LNCaP clone FGC (cell line): ENCODE results near the gene ZRANB1.

Source experiments
- DNase-seq: peaks from one replicate; pipeline ENCODE4 v3.0.0-alpha.2; 2011; ENCODE audit warnings: low read depth
- H3K4me3 ChIP-seq: 2 replicates; pipeline ENCODE4 v1.5.1; 2011; ENCODE audit warnings: mild to moderate bottlenecking, low read depth, low read length, control low read depth
- TF ChIP-seq, protein P1 (sequence below): IDR thresholded peaks from 2 replicates; pipeline ENCODE4 v1.5.1; 2012; ENCODE audit warnings: mild to moderate bottlenecking; ENCODE audit not compliant: control insufficient read depth, insufficient read depth; ENCODE audit errors: extremely low read depth

The ZRANB1 gene

DNA sequence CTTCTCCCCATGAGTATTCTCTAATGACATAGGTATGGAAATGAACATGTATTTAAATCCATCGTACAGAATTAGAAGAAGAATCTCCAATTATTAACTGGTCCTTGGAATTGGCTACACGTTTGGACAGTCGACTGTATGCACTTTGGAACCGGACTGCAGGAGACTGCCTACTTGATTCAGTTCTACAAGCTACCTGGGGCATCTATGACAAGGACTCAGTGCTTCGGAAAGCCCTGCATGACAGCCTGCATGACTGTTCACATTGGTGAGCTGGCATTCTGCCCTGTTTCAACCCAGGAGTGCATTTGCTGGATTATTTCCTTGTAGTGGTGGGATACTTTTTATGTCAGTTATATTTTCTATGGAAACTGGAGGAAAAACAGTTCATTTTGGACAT is 32.2 kb downstream of the ZRANB1 start:
- DNase-seq: no peak
- H3K4me3 ChIP-seq: no peak overlapping the region
- TF ChIP-seq, protein P1, sequence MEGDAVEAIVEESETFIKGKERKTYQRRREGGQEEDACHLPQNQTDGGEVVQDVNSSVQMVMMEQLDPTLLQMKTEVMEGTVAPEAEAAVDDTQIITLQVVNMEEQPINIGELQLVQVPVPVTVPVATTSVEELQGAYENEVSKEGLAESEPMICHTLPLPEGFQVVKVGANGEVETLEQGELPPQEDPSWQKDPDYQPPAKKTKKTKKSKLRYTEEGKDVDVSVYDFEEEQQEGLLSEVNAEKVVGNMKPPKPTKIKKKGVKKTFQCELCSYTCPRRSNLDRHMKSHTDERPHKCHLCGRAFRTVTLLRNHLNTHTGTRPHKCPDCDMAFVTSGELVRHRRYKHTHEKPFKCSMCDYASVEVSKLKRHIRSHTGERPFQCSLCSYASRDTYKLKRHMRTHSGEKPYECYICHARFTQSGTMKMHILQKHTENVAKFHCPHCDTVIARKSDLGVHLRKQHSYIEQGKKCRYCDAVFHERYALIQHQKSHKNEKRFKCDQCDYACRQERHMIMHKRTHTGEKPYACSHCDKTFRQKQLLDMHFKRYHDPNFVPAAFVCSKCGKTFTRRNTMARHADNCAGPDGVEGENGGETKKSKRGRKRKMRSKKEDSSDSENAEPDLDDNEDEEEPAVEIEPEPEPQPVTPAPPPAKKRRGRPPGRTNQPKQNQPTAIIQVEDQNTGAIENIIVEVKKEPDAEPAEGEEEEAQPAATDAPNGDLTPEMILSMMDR: no peak

DNA sequence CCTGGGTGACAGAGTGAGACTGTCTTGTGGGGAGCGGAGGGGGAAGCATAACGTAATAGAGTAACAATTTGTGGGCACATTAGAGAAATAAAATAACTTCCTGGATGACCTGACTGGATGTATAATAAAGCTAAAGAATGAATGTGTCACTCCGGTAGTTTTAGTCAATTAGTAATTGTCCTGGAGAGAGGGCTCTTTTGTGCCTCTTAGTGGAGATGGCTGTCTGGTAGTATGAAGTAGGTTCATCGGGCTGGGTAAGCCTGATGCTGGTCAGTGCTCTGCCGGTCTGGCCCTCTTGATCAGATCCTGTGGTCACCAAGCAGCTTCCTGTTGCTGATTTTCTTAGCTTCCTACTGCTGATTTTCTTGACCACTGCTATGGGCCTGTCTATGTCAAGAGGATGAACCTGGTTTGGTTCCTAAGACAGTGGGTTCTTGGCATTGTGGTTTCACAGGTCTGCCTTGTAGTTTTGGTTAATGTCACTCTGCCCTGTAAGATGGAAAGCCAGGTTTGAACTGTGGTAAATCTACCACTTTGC is 34.1 kb downstream of the ZRANB1 start:
- DNase-seq: no peak
- no peak overlapping the region for H3K4me3 ChIP-seq
- TF ChIP-seq, protein P1: no peak

DNA sequence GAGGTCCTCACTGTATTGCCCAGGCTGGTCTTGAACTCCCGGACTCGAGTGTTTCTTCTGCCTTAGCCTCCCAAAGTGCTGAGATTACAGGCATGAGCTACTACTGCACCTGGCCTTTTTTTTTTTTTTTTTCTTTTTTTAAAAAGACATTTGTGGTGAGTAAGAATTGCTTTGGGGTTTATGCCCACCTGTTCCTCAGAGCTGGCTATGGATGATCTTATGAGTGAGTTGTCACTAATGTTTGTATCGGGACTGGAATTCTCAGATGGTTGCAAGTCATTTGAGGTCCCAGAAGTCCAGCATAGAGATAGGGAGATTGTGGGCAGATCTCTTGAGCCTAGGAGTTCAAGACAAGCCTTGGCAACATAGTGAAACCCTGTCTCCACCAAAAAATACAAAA is 35.2 kb downstream of the ZRANB1 start:
- TF ChIP-seq, protein P1: no peak
- no peak for DNase-seq
- H3K4me3 ChIP-seq: no peak overlapping the region

DNA sequence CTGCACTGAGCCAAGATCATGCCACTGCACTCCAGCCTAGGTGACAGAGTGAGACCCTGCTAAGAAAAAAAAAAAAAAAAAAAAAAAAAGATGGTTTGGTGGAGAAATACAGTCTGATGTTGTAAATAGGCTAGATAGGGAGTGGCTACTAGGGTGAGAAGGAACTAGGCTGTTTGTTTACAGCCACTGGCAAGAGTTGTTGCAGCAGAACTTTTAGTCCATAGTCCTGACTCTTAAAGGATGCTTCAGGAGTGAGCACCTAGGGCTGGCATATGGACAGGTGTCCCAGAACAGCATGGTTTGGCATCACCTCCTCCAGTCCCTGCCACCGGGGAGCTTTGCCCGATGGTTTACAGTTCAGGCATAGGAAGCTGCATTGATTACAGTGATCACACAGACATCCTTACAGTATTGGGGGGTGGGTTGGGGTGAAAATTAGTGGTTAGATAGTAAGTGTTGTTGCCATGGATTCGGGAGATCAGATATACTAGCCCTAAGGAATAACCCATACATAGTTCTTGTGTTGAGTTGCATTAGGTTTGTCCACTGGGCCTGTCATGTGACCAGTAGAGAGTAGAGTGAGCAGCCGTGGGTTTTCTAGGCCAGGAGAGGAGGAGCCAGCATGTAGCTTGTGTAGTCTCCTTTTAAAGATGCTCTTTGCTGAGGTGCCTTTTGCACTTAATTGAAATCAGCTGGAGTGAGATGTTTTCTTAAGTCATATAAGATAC is 35.9 kb downstream of the ZRANB1 start:
- no peak overlapping the region for H3K4me3 ChIP-seq
- no peak for DNase-seq
- TF ChIP-seq, protein P1: no peak

DNA sequence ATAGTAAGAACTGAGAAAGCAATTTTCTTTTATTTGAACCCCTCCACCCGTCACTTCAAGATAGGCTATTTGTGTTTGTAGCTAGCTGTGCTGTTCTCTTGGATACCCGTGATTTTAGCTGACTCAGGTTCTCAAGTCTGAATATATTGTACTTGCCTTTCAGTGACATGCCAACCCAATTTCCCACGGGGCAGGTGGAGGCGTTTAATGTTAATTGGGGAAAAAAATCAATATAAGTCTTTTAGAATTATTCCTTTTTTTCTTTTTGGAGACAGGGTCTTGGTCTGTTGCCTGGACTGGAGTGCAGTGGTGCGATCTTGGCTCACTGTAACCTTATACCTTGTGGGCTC is 36.4 kb downstream of the ZRANB1 start:
- no peak overlapping the region for H3K4me3 ChIP-seq
- no peak for DNase-seq
- TF ChIP-seq, protein P1: no peak

DNA sequence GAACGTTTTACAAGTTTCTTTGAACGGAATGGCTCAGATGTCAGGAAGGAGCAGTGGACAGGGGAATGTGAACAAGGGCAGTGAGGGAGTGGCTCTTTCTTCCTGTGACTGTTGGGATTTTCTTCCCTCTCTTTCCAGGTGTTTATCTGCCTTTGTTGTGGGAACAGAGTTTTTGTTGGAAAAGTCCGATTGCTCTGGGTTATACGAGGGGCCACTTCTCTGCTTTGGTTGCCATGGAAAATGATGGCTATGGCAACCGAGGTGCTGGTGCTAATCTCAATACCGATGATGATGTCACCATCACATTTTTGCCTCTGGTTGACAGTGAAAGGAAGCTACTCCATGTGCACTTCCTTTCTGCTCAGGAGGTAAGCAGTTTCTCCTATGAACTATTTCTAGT is 41.4 kb downstream of the ZRANB1 start:
- DNase-seq: no peak
- no peak overlapping the region for H3K4me3 ChIP-seq
- TF ChIP-seq, protein P1: no peak

DNA sequence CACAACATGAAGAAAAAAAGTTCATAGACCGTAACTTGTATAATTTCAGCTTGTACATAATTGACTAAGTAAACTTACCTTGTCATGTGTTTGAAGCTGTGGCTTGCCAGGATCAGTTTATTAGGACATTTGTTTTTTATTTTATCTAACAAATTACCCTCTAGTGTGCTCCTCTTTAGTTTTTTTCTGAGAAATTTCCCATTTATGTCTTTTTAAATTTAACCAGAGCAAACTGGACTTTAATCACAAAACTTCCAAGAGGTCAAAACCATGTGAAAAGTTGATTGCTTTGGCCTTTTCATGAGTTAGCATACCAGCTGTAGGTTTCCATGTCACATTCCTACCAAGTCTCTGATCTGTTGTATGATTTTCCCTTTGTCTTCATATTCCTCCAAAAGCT is 42.5 kb downstream of the ZRANB1 start:
- H3K4me3 ChIP-seq: no peak overlapping the region
- TF ChIP-seq, protein P1: no peak
- no peak for DNase-seq
